Keratinocyte (primary cell): ENCODE results near the gene ZNF260. TPM values are rescaled to one million over a fixed set of nuclear protein-coding genes. Genes with fewer than 3 reads are reported as not detected.

ENCODE experiments used
- DNase-seq: peaks from one replicate; pipeline ENCODE4 v3.0.0-alpha.2; 2011; ENCODE audit warnings: low read depth, missing footprints, low spot score
- FAIRE-seq: peaks from 2 replicates; lab custom pipeline; 2011; peaks lifted over from hg19 to GRCh38; lab: Jason Lieb, UNC
- H2AFZ ChIP-seq: 2 replicates; pipeline ENCODE4 v1.6.0; 2012; ENCODE audit warnings: low read length, control low read depth, inconsistent platforms; ENCODE audit not compliant: control insufficient read depth
- H3K27ac ChIP-seq: 2 replicates; pipeline ENCODE4 v1.5.1; 2011; ENCODE audit warnings: low read length; ENCODE audit not compliant: control insufficient read depth, insufficient read depth
- H3K27me3 ChIP-seq: 3 replicates; pipeline ENCODE4 v1.6.0; 2011; ENCODE audit warnings: low read length; ENCODE audit not compliant: control insufficient read depth, insufficient read depth; ENCODE audit errors: extremely low read depth
- H3K36me3 ChIP-seq, 2 experiments: 2 replicates in 1 of 2; 3 replicates in 1 of 2; pipeline ENCODE4 v1.5.1; 2011; ENCODE audit warnings: low read length in 2 of 2, mild to moderate bottlenecking in 1 of 2; ENCODE audit not compliant: control insufficient read depth in 2 of 2, insufficient read depth in 2 of 2; ENCODE audit errors: extremely low read depth in 1 of 2
- H3K4me1 ChIP-seq: 3 replicates; pipeline ENCODE4 v1.5.1; 2011; ENCODE audit warnings: low read length; ENCODE audit not compliant: control insufficient read depth, insufficient read depth; ENCODE audit errors: extremely low read depth
- H3K4me2 ChIP-seq: 3 replicates; pipeline ENCODE4 v1.6.0; 2011; ENCODE audit warnings: low read depth, low read length; ENCODE audit not compliant: control insufficient read depth, insufficient read depth; ENCODE audit errors: extremely low read depth
- H3K4me3 ChIP-seq, 3 experiments: fragments of 200-600 bp in 1 of 3; sonication (generic) in 1 of 3; 2 replicates in 2 of 3; 3 replicates in 1 of 3; pipeline ENCODE4 v1.5.1; 2011 to 2016; ENCODE audit warnings: low read length in 3 of 3, mild to moderate bottlenecking in 3 of 3, control low read depth in 2 of 3, inconsistent platforms in 1 of 3, low read depth in 1 of 3, mixed read lengths in 1 of 3, mixed run types in 1 of 3, moderate library complexity in 1 of 3; ENCODE audit not compliant: control insufficient read depth in 2 of 3, insufficient read depth in 2 of 3; ENCODE audit errors: extremely low read depth in 1 of 3
- H3K79me2 ChIP-seq: 2 replicates; pipeline ENCODE4 v1.6.0; 2012; ENCODE audit warnings: low read length; ENCODE audit not compliant: control insufficient read depth, insufficient read depth
- H3K9ac ChIP-seq: 3 replicates; pipeline ENCODE4 v1.6.0; 2011; ENCODE audit warnings: low read length; ENCODE audit not compliant: control insufficient read depth, insufficient read depth; ENCODE audit errors: extremely low read depth
- H3K9me1 ChIP-seq: 3 replicates; pipeline ENCODE4 v1.6.0; 2011; ENCODE audit warnings: low read length; ENCODE audit not compliant: control insufficient read depth, insufficient read depth; ENCODE audit errors: extremely low read depth
- H3K9me3 ChIP-seq: 2 replicates; pipeline ENCODE4 v1.5.1; 2012; ENCODE audit warnings: low read depth, low read length; ENCODE audit not compliant: control insufficient read depth
- H4K20me1 ChIP-seq: 3 replicates; pipeline ENCODE4 v1.6.0; 2011; ENCODE audit warnings: low read length; ENCODE audit not compliant: control insufficient read depth, insufficient read depth; ENCODE audit errors: extremely low read depth
- EZH2 ChIP-seq: IDR thresholded peaks from one replicate; pipeline ENCODE4 v1.6.1; 2012; ENCODE audit warnings: inconsistent platforms, mild to moderate bottlenecking, low read length, moderate library complexity
- dilution Hi-C: fragments of 300-500 bp; cut with MboI; formaldehyde crosslinking; loops from one replicate; pipeline ENCODE4 v1.7.0; 2020; ENCODE audit warnings: low sequenced_read_pairs; ENCODE audit not compliant: extremely low pct_ligation_motif_present
- polyA plus RNA-seq, 5 experiments: library from polyadenylated mRNA; depleted of rRNA in 3 of 5; stranded (reverse) in 3 of 5; stranded (forward) in 1 of 5; unstranded in 1 of 5; fragments of >200 nt; gene quantifications; 1 replicate in 1 of 5; 2 replicates in 3 of 5; 3 replicates in 1 of 5; pipeline versions ENCODE4 v1.2.1 to v1.2.3, GENCODE V29; 2011 to 2012; ENCODE audit warnings: missing spikeins in 2 of 5, low read depth in 1 of 5, low replicate concordance in 1 of 5
- TF ChIP-seq, protein P1 (sequence below), 3 experiments: IDR thresholded peaks in 1 of 3; conservative IDR thresholded peaks in 1 of 3; optimal IDR thresholded peaks in 1 of 3; 2 replicates in 2 of 3; 3 replicates in 1 of 3; pipeline versions ENCODE3 to v1.5.1; 2011; ENCODE audit warnings: low read length in 3 of 3, mild to moderate bottlenecking in 3 of 3, moderate library complexity in 2 of 3, control low read depth in 1 of 3, inconsistent platforms in 1 of 3; ENCODE audit not compliant: insufficient read depth in 2 of 3; ENCODE audit errors: extremely low read depth in 1 of 3

Gene ZNF260
- polyA plus RNA-seq, 1 donor (not counting 4 experiments of a cell fraction or from before 2014, with no cell fraction given): 11.3 TPM

DNA sequence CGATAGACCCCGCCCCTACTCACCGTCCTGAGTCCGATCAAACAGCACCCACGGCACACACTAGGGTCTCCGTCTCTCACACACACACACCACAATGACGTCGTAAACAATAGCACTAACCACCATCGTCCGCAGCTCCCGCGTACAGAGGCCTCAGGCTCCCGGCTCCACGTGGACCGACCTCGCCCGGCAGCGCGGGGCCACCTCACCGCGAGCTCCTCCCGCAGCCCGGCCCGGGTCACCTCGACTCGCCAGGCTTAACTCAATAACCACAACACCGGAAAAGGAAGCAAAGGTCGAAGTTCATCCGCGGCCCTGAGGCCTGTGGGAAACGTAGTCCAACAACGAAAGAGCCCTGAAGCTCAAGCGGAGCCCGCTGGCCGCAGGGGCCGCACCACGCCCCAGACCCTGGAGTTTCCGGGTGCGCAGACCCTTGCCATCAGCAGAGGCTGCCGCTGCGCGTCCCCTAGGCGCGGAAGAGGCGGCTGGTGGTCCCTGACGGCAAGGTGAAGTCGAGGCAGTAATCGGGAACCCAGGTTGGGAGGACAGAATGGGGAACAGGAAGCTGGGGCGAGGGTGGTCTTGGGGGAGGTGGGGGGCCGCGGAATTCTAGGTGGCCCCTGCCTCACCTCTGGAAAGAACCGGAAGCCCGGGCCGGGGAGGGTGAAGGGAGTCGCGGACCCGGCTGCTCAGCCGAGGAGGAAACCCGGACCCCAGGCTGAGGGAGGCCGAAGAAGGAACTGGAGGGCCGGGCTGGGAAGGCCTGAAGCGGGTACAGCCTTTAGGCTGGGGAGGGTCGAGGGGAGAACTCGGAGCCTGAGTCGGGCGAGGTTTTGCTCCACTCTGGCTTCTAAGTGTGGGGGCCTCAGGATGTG lies 45.2 kb upstream of the ZNF260 start, which contains the start of gene ZNF529:
TSS of gene ZNF529 (minus strand) at position 273 of the 875 bp plus-strand sequence. CDS start 946 bp downstream, outside the sequence.
- no peak for TF ChIP-seq EZH2
- TF ChIP-seq, protein P1, sequence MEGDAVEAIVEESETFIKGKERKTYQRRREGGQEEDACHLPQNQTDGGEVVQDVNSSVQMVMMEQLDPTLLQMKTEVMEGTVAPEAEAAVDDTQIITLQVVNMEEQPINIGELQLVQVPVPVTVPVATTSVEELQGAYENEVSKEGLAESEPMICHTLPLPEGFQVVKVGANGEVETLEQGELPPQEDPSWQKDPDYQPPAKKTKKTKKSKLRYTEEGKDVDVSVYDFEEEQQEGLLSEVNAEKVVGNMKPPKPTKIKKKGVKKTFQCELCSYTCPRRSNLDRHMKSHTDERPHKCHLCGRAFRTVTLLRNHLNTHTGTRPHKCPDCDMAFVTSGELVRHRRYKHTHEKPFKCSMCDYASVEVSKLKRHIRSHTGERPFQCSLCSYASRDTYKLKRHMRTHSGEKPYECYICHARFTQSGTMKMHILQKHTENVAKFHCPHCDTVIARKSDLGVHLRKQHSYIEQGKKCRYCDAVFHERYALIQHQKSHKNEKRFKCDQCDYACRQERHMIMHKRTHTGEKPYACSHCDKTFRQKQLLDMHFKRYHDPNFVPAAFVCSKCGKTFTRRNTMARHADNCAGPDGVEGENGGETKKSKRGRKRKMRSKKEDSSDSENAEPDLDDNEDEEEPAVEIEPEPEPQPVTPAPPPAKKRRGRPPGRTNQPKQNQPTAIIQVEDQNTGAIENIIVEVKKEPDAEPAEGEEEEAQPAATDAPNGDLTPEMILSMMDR (optimal IDR thresholded peaks at IDR 0.05 in 1 of 3, IDR thresholded peaks at IDR 0.05 in 1 of 3, conservative IDR thresholded peaks at IDR 0.05 in 1 of 3; ENCODE audit: extremely low read depth in 1 of 3, insufficient read depth in 2 of 3, low read length in 3 of 3): no peak
- Histone ChIP-seq H3K9me1 (no peaks in the 10 kb centered on the region), H3K4me3 (peak within 1 kb of the TSS; percentile 60 to 97 (median 89)), H3K4me2 (peak within 1 kb of the TSS; percentile 93), H2AFZ (peak within 1 kb of the TSS; percentile 100), H3K27me3 (no peaks in the 10 kb centered on the region), H3K9me3 (no peaks in the 10 kb centered on the region), H4K20me1 (no peaks in the 10 kb centered on the region), H3K27ac (peak within 1 kb of the TSS; percentile 90), H3K36me3 (peaks cover 9 to 10% of the 10 kb centered on the region in 2 experiments), H3K4me1 (peaks cover 4% of the 10 kb centered on the region), H3K79me2 (peaks cover 48% of the 10 kb centered on the region), H3K9ac (peak within 1 kb of the TSS; percentile 94)
- dilution Hi-C loops: no loop called here
- DNase-seq (peak; percentile 40), FAIRE-seq (peak; percentile 32)

DNA sequence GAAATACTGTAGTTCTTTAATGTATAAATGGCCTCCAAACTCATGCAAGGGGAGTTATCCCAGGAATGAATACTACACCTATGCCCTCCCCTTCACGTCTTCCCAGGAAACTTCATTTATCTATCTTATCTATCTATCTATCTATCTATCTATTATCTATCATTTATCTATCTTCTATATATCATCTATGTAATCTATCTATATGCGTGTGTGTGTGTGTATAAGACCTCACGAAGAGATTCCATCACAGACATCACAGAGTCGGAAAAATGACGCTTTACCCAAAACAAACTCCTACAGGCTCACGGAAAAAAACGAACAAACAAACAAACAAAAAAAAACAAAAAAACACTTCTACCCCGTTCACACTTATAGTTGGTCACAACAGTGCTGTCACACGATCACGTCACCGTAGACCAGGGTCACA lies 44.5 kb upstream of the ZNF260 start:
- Histone ChIP-seq H3K27me3 (no peaks in the 10 kb centered on the region), H3K9me3 (no peaks in the 10 kb centered on the region), H4K20me1 (no peaks in the 10 kb centered on the region), H3K27ac (peak overlapping the region; percentile 90), H3K9ac (peak overlapping the region; percentile 94), H3K9me1 (no peaks in the 10 kb centered on the region), H2AFZ (peak overlapping the region; percentile 100), H3K4me3 (peak overlapping the region; percentile 60 to 97 (median 89)), H3K4me1 (peaks cover 4% of the 10 kb centered on the region), H3K79me2 (peaks cover 51% of the 10 kb centered on the region), H3K4me2 (peak overlapping the region; percentile 93), H3K36me3 (peaks cover 8 to 9% of the 10 kb centered on the region in 2 experiments)
- DNase-seq (no peak), FAIRE-seq (no peak)
- TF ChIP-seq, protein P1 (optimal IDR thresholded peaks at IDR 0.05 in 1 of 3, IDR thresholded peaks at IDR 0.05 in 1 of 3, conservative IDR thresholded peaks at IDR 0.05 in 1 of 3; ENCODE audit: extremely low read depth in 1 of 3, insufficient read depth in 2 of 3, low read length in 3 of 3): no peak
- no peak for TF ChIP-seq EZH2
- dilution Hi-C loops: no loop called here
